Erythroblast (primary cell): Measurements from ENCODE around the gene TSPO.

Source experiments
- DNase-seq, 2 experiments: peaks; one replicate each; lab custom pipeline; 2025; lab: John Stamatoyannopoulos, UW
- GATA1 ChIP-seq: IDR thresholded peaks from 2 replicates; pipeline ENCODE4 v1.6.1; 2011; ENCODE audit warnings: low read depth, mild to moderate bottlenecking, control low read depth, low read length, moderate library complexity
- POLR2A ChIP-seq: IDR thresholded peaks from 2 replicates; pipeline ENCODE4 v1.6.1; 2011; ENCODE audit warnings: mild to moderate bottlenecking, low read length

TSPO gene

GRCh38 chr22:43183496-43184277, 32.3 kb downstream of the TSPO start:
- DNase-seq: peak; percentile 93 to 97
- no peak for TF ChIP-seq POLR2A
- TF ChIP-seq GATA1: peak; percentile 65

- TF ChIP-seq POLR2A (no peak), GATA1 (no peak)
- DNase-seq: peak; percentile 28 to 38
These were observed 34.5 kb downstream of the TSPO start for GRCh38 chr22:43185860-43186261.

- TF ChIP-seq POLR2A: peak; percentile 47
- TF ChIP-seq GATA1: no peak
- DNase-seq: peak; percentile 81 to 87
These were observed 35.2 kb downstream of the TSPO start, which contains the start of gene TTLL12 for GRCh38 chr22:43186272-43187170. TSS of gene TTLL12 (minus strand) at chr22:43187134. CDS start at chr22:43187069, 65 bp downstream.

- TF ChIP-seq GATA1: no peak
- TF ChIP-seq POLR2A: peak; percentile 91
- DNase-seq: peak; percentile 97 to 98
These were observed 36.1 kb downstream of the TSPO start for GRCh38 chr22:43187171-43188099.

GRCh38 chr22:43188829-43189545, 37.6 kb downstream of the TSPO start:
- TF ChIP-seq GATA1: no peak
- no peak for TF ChIP-seq POLR2A
- DNase-seq: no peak

- no peak for DNase-seq
- no peak for TF ChIP-seq POLR2A
- no peak for TF ChIP-seq GATA1
These were observed 40.5 kb downstream of the TSPO start for GRCh38 chr22:43191831-43192230.

GRCh38 chr22:43197271-43197941, 46.0 kb downstream of the TSPO start:
- TF ChIP-seq POLR2A (no peak), GATA1 (no peak)
- DNase-seq: no peak

- no peak for DNase-seq
- TF ChIP-seq POLR2A: no peak
These were observed 46.8 kb downstream of the TSPO start for GRCh38 chr22:43198126-43198525.

GRCh38 chr22:43198936-43199335, 47.6 kb downstream of the TSPO start:
- DNase-seq: no peak

GRCh38 chr22:43199541-43199940, 48.2 kb downstream of the TSPO start:
- no peak for DNase-seq
- no peak for TF ChIP-seq GATA1
- TF ChIP-seq POLR2A: no peak

More at GRCh38 chr22:43198936-43199335, 47.6 kb downstream of the TSPO start:
- TF ChIP-seq POLR2A (no peak), GATA1 (no peak)

- DNase-seq: no peak
- TF ChIP-seq POLR2A (no peak), GATA1 (no peak)
These were observed 48.7 kb downstream of the TSPO start for GRCh38 chr22:43200031-43200430.

GRCh38 chr22:43200555-43200954, 49.2 kb downstream of the TSPO start:
- DNase-seq: no peak
- no peak for TF ChIP-seq POLR2A
- TF ChIP-seq GATA1: no peak
